Endodermal cell (in vitro differentiated cells): ENCODE results near the gene TCF3. TPM values are rescaled to one million over a fixed set of nuclear protein-coding genes. Genes with fewer than 3 reads are reported as not detected.
A peak's percentile ranks its signal among the peaks of the same experiment; 100 is the strongest.

Source experiments
- DNase-seq: peaks from one replicate; pipeline ENCODE4 v3.0.0-alpha.2; 2017
- H3K27ac ChIP-seq: 2 replicates; pipeline ENCODE4 v1.5.1; 2013; ENCODE audit warnings: mild to moderate bottlenecking, low read depth, low read length, moderate library complexity
- H3K27me3 ChIP-seq: 2 replicates; pipeline ENCODE4 v1.6.1; 2013; ENCODE audit warnings: mild to moderate bottlenecking, low read length, moderate library complexity; ENCODE audit not compliant: insufficient read depth, control insufficient read depth, poor library complexity, severe bottlenecking
- H3K36me3 ChIP-seq: 2 replicates; pipeline ENCODE4 v1.7.0; 2013; ENCODE audit warnings: mild to moderate bottlenecking, low read length, moderate library complexity; ENCODE audit not compliant: control insufficient read depth, insufficient read depth
- H3K4me1 ChIP-seq: one replicate; pipeline ENCODE4 v1.7.0; 2013; ENCODE audit warnings: low read length; ENCODE audit not compliant: control insufficient read depth, insufficient read depth
- H3K4me3 ChIP-seq: 2 replicates; pipeline ENCODE4 v1.5.1; 2013; ENCODE audit warnings: mild to moderate bottlenecking, low read length, moderate library complexity
- H3K9ac ChIP-seq: 2 replicates; pipeline ENCODE4 v1.6.1; 2013; ENCODE audit warnings: mild to moderate bottlenecking, low read length, moderate library complexity; ENCODE audit not compliant: poor library complexity, severe bottlenecking; ENCODE audit errors: extremely low read depth
- H3K9me3 ChIP-seq: 2 replicates; pipeline ENCODE4 v1.6.1; 2013; ENCODE audit warnings: mild to moderate bottlenecking, low read length, moderate library complexity; ENCODE audit not compliant: control insufficient read depth
- H3K27ac Mint-ChIP-seq: 2 replicates; pipeline ENCODE4 v1.8.0; 2020; ENCODE audit warnings: mixed read lengths
- H3K27me3 Mint-ChIP-seq: 2 replicates; pipeline ENCODE4 v1.8.0; 2021; ENCODE audit warnings: mild to moderate bottlenecking, mixed read lengths; ENCODE audit not compliant: insufficient read depth
- H3K36me3 Mint-ChIP-seq: 2 replicates; pipeline ENCODE4 v1.8.0; 2020; ENCODE audit warnings: low read depth, mixed read lengths
- H3K4me1 Mint-ChIP-seq: 2 replicates; pipeline ENCODE4 v1.8.0; 2020; ENCODE audit warnings: mixed read lengths
- H3K4me3 Mint-ChIP-seq: 2 replicates; pipeline ENCODE4 v1.8.0; 2020; ENCODE audit warnings: mild to moderate bottlenecking, moderate library complexity, mixed read lengths
- H3K9me3 Mint-ChIP-seq: 2 replicates; pipeline ENCODE4 v1.8.0; 2020; ENCODE audit warnings: mild to moderate bottlenecking, mixed read lengths
- WGBS, 2 experiments: methylation state at CpG; one replicate each; pipeline versions ENCODE4 v1.1.5 to v1.1.7; 2013; ENCODE audit warnings: missing lambda C conversion rate in 2 of 2, mixed read lengths in 1 of 2; ENCODE audit not compliant: insufficient coverage in 1 of 2, insufficient read length in 1 of 2; 5-methylcytosine and 5-hydroxymethylcytosine counted together
- total RNA-seq, 2 donors: library from RNA; stranded (reverse); fragmentation: NEBNext Ultra II Directional in 1 of 2; extraction: Animal tissue kit (Norgen Biotek cat#: 25700) in 1 of 2; gene quantifications; 2 replicates in 1 of 2; 3 replicates in 1 of 2; pipeline ENCODE4 v1.2.1, GENCODE V29; 2021
- TF ChIP-seq, protein P1 (sequence below): fragments of 200-600 bp; sonication (generic); conservative IDR thresholded peaks from 2 replicates; pipeline ENCODE4 v1.5.0; 2021; ENCODE audit warnings: antibody characterized with exemption, mild to moderate bottlenecking

TCF3 gene
- total RNA-seq, 2 donors from 2014 or later, result 233 to 268 TPM

DNA sequence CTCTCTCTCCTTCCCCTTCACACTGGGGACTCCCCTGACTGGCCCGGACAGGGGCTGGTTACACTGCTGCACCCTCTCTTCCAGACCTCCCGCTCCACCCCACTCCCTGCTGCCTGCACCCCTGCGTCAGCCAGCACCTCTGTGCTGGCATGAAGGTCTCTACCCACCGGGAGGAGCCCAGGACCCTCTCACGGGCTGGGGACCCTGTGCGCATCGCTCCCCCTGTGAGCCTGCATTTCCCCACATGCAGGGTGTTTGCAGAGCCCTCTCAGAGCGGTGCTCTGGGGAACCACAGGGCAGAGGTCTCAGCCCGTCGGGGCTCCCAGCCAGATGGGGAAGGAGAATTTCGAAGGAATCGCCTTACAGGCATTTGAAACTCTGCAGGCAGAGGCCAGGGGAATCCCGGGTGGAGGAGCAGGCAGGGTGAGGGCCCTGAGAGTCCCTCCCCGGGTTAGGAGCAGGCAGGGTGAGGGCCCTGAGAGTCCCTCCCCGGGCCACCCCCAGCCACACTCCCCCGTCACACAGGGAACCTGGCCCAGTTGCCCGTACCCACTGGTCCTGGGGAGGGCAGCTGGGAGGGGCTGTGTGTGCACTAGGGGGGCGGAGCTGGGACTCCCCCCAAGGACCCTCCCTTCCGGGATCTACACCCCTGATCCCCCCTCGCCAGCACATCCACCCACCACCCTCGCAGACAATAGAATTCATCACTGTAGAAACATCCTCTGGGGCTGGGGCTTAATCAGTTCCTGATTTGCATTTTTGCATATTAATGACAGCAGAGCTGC lies 16.3 kb upstream of the TCF3 start:
- H3K4me1 ChIP-seq, result no peaks in the 10 kb centered on the region
- H3K27ac Mint-ChIP-seq, result no peak overlapping the region
- H3K27ac ChIP-seq, result no peak overlapping the region
- 9 to 21% methylated on average over 7 to 21 of the region's 21 CpGs for whole genome bisulfite sequencing, 2 experiments
- no peaks in the 10 kb centered on the region for H3K36me3 Mint-ChIP-seq
- H3K9me3 Mint-ChIP-seq, result no peaks in the 10 kb centered on the region
- H3K4me3 ChIP-seq, result no peak overlapping the region
- peak; percentile 71 for DNase-seq
- H3K4me1 Mint-ChIP-seq, result peaks cover 8% of the 10 kb centered on the region
- H3K27me3 ChIP-seq, result peaks cover 58% of the 10 kb centered on the region
- no peaks in the 10 kb centered on the region for H3K9me3 ChIP-seq
- H3K27me3 Mint-ChIP-seq, result peaks cover 64% of the 10 kb centered on the region
- H3K9ac ChIP-seq, result no peak overlapping the region
- H3K4me3 Mint-ChIP-seq, result peak overlapping the region; percentile 23
- H3K36me3 ChIP-seq, result no peaks in the 10 kb centered on the region
- TF ChIP-seq, protein P1, sequence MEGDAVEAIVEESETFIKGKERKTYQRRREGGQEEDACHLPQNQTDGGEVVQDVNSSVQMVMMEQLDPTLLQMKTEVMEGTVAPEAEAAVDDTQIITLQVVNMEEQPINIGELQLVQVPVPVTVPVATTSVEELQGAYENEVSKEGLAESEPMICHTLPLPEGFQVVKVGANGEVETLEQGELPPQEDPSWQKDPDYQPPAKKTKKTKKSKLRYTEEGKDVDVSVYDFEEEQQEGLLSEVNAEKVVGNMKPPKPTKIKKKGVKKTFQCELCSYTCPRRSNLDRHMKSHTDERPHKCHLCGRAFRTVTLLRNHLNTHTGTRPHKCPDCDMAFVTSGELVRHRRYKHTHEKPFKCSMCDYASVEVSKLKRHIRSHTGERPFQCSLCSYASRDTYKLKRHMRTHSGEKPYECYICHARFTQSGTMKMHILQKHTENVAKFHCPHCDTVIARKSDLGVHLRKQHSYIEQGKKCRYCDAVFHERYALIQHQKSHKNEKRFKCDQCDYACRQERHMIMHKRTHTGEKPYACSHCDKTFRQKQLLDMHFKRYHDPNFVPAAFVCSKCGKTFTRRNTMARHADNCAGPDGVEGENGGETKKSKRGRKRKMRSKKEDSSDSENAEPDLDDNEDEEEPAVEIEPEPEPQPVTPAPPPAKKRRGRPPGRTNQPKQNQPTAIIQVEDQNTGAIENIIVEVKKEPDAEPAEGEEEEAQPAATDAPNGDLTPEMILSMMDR, result no peak

DNA sequence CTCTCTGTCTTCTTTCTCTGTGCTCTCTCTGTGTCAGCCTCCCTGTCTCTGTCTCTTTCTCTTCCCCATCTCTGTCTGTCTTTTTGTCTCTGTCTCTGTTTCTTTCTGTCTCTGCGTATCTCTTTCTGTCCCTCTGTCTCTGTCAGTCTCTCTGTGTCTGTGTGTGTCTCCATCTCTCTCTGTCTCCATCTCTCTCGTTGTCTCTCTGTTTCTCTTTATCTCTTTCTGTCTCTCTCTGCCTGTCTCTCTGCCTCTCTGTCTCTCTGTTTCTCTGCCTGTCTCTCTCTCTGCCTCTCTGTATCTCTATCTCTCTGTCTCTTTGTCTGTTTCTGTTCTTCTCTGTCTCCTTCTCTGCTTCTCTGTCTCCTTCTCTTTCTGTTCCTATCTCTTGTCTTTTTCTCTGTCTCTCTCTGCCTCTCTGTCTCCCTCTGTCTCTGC lies 15.7 kb upstream of the TCF3 start:
- no peak for DNase-seq
- Mint-ChIP-seq H3K27me3 (peaks cover 57% of the 10 kb centered on the region), H3K27ac (no peak overlapping the region), H3K9me3 (no peaks in the 10 kb centered on the region), H3K36me3 (no peaks in the 10 kb centered on the region), H3K4me1 (peaks cover 8% of the 10 kb centered on the region), H3K4me3 (no peak overlapping the region)
- H3K9ac ChIP-seq, result no peak overlapping the region
- H3K4me1 ChIP-seq, result no peaks in the 10 kb centered on the region
- WGBS, 2 experiments, result 55 to 61% methylated on average over 2 of the region's 2 CpGs
- no peak overlapping the region for H3K27ac ChIP-seq
- TF ChIP-seq, protein P1, result no peak
- H3K4me3 ChIP-seq, result no peak overlapping the region
- H3K9me3 ChIP-seq, result no peaks in the 10 kb centered on the region
- peaks cover 52% of the 10 kb centered on the region for H3K27me3 ChIP-seq
- H3K36me3 ChIP-seq, result no peaks in the 10 kb centered on the region

DNA sequence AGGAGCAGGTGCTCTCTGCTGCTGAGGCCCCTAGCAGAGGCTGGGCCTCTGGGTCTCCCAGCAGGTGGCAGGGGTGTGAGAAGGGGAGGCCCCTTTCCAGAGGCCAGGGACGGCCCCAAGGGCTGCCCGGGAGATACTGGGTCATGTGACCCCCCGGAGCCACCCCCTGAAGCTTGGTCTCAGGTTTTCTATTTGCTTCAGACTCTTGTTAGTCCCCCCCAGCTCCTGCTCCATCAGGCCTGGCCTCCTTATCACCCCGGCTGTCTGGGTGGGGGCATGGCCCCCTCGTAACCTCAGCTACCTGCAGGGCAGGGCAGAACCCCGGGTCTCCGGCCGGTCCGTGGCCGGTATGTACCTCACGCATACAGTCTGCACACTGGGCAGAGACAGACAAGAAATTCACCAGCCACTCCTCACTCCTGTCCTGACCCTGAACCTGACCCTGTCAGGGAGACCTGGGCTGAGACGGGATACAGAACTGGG lies 13.2 kb upstream of the TCF3 start:
- Histone ChIP-seq H3K4me1 (no peaks in the 10 kb centered on the region), H3K36me3 (no peaks in the 10 kb centered on the region), H3K4me3 (no peak overlapping the region), H3K27ac (no peak overlapping the region), H3K9me3 (no peaks in the 10 kb centered on the region), H3K9ac (no peak overlapping the region), H3K27me3 (peaks cover 29% of the 10 kb centered on the region)
- WGBS, 2 experiments, result 63 to 76% methylated on average over 9 to 12 of the region's 12 CpGs
- no peak overlapping the region for H3K4me3 Mint-ChIP-seq
- no peak for DNase-seq
- no peak overlapping the region for H3K27ac Mint-ChIP-seq
- H3K9me3 Mint-ChIP-seq, result no peaks in the 10 kb centered on the region
- peaks cover 37% of the 10 kb centered on the region for H3K27me3 Mint-ChIP-seq
- no peaks in the 10 kb centered on the region for H3K36me3 Mint-ChIP-seq
- TF ChIP-seq, protein P1, result no peak
- peaks cover 8% of the 10 kb centered on the region for H3K4me1 Mint-ChIP-seq
